ENCODE results near the gene CYP3A4. TPM values are rescaled to one million over a fixed set of nuclear protein-coding genes. Genes with fewer than 3 reads are reported as not detected.

CYP3A4 gene
- total and polyA plus RNA-seq, 2 of the 13 experiments (the other 11 are each of a cell fraction or from before 2014, with no cell fraction given), result 0.11 to 0.24 TPM

DNA sequence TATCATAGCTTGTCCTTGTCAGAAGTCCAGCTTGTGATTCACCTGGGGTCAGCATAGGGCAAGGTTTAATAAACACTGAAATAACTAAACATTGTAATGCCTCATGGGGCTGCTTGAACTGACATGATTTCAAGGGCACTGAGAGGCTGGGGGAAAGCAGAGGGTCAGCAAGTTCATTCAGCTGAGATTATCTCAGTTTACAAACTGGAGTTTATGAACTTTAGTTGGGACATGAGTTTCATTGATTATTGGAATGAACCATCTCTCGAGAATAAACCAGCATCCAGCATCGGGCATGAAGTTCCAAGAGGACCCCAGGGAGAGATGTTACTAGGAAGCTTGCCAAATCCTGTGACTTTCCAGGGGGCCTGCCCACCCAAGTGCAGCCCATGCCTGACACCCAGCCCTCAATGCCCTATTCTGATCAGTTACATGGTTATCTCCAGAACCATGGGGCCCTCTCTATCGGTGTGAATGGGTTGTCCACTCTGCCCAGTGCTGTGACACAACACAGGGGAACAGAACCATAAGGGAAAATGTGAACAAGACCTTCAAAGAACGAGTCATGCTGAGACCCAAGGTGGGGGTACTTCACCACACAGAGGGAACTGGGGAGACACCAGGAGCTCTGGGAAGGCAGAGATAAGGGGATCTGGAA lies 41.1 kb downstream of the CYP3A4 start (continued):
- no peak for TF ChIP-seq TCF12 (IDR thresholded peaks at IDR 0.05)
- 0 out of 2 replicates have a peak, but pooled peaks have one; percentile 23 for TF ChIP-seq TCF12 (CRISPR knock-in tag; IDR thresholded peaks at IDR 0.05)
- TF ChIP-seq, protein P1, sequence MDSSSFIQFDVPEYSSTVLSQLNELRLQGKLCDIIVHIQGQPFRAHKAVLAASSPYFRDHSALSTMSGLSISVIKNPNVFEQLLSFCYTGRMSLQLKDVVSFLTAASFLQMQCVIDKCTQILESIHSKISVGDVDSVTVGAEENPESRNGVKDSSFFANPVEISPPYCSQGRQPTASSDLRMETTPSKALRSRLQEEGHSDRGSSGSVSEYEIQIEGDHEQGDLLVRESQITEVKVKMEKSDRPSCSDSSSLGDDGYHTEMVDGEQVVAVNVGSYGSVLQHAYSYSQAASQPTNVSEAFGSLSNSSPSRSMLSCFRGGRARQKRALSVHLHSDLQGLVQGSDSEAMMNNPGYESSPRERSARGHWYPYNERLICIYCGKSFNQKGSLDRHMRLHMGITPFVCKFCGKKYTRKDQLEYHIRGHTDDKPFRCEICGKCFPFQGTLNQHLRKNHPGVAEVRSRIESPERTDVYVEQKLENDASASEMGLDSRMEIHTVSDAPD (CRISPR knock-in tag; IDR thresholded peaks at IDR 0.05), result no peak
- peak; percentile 87 for TF ChIP-seq HNF4A (CRISPR knock-in tag; IDR thresholded peaks at IDR 0.05)
- TF ChIP-seq, protein P2, sequence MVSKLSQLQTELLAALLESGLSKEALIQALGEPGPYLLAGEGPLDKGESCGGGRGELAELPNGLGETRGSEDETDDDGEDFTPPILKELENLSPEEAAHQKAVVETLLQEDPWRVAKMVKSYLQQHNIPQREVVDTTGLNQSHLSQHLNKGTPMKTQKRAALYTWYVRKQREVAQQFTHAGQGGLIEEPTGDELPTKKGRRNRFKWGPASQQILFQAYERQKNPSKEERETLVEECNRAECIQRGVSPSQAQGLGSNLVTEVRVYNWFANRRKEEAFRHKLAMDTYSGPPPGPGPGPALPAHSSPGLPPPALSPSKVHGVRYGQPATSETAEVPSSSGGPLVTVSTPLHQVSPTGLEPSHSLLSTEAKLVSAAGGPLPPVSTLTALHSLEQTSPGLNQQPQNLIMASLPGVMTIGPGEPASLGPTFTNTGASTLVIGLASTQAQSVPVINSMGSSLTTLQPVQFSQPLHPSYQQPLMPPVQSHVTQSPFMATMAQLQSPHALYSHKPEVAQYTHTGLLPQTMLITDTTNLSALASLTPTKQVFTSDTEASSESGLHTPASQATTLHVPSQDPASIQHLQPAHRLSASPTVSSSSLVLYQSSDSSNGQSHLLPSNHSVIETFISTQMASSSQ (IDR thresholded peaks at IDR 0.05; ENCODE audit: low read depth), result peak; percentile 36; the same call in 1 of the 2 replicates
- TF ChIP-seq, protein P2 (CRISPR knock-in tag; IDR thresholded peaks at IDR 0.05; ENCODE audit: borderline replicate concordance), result peak; percentile 57; the same call in 1 of the 2 replicates
- peak; percentile 77 for TF ChIP-seq TBX2 (CRISPR knock-in tag; IDR thresholded peaks at IDR 0.05; ENCODE audit: borderline replicate concordance)
- peak; percentile 90; the same call in 1 of the 2 replicates for TF ChIP-seq HMG20A (CRISPR knock-in tag; IDR thresholded peaks at IDR 0.05; ENCODE audit: borderline replicate concordance)
- TF ChIP-seq, protein P3, sequence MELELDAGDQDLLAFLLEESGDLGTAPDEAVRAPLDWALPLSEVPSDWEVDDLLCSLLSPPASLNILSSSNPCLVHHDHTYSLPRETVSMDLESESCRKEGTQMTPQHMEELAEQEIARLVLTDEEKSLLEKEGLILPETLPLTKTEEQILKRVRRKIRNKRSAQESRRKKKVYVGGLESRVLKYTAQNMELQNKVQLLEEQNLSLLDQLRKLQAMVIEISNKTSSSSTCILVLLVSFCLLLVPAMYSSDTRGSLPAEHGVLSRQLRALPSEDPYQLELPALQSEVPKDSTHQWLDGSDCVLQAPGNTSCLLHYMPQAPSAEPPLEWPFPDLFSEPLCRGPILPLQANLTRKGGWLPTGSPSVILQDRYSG (CRISPR knock-in tag; IDR thresholded peaks at IDR 0.05), result no peak
- no peak for TF ChIP-seq POLR2A (IDR thresholded peaks at IDR 0.05; ENCODE audit: insufficient read depth in 1 of 2, low read depth in 2 of 2, low read length in 2 of 2)
- TF ChIP-seq, protein P4, sequence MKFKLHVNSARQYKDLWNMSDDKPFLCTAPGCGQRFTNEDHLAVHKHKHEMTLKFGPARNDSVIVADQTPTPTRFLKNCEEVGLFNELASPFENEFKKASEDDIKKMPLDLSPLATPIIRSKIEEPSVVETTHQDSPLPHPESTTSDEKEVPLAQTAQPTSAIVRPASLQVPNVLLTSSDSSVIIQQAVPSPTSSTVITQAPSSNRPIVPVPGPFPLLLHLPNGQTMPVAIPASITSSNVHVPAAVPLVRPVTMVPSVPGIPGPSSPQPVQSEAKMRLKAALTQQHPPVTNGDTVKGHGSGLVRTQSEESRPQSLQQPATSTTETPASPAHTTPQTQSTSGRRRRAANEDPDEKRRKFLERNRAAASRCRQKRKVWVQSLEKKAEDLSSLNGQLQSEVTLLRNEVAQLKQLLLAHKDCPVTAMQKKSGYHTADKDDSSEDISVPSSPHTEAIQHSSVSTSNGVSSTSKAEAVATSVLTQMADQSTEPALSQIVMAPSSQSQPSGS (CRISPR knock-in tag; IDR thresholded peaks at IDR 0.05), result peak; percentile 41; the same call in 1 of the 2 replicates
- TF ChIP-seq SOX5 (CRISPR knock-in tag; IDR thresholded peaks at IDR 0.05; ENCODE audit: borderline replicate concordance), result peak; percentile 88; the same call in 1 of the 2 replicates
- peak; percentile 94 for TF ChIP-seq NCOA2 (CRISPR knock-in tag; IDR thresholded peaks at IDR 0.05)
- TF ChIP-seq NR2F6 (IDR thresholded peaks at IDR 0.05), result peak; percentile 98
- TF ChIP-seq NR2F6 (CRISPR knock-in tag; IDR thresholded peaks at IDR 0.05), result peak; percentile 97
- peak; percentile 66 for TF ChIP-seq ELF3 (CRISPR knock-in tag; IDR thresholded peaks at IDR 0.05)
- TF ChIP-seq, protein P5, sequence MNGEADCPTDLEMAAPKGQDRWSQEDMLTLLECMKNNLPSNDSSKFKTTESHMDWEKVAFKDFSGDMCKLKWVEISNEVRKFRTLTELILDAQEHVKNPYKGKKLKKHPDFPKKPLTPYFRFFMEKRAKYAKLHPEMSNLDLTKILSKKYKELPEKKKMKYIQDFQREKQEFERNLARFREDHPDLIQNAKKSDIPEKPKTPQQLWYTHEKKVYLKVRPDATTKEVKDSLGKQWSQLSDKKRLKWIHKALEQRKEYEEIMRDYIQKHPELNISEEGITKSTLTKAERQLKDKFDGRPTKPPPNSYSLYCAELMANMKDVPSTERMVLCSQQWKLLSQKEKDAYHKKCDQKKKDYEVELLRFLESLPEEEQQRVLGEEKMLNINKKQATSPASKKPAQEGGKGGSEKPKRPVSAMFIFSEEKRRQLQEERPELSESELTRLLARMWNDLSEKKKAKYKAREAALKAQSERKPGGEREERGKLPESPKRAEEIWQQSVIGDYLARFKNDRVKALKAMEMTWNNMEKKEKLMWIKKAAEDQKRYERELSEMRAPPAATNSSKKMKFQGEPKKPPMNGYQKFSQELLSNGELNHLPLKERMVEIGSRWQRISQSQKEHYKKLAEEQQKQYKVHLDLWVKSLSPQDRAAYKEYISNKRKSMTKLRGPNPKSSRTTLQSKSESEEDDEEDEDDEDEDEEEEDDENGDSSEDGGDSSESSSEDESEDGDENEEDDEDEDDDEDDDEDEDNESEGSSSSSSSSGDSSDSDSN (CRISPR knock-in tag; IDR thresholded peaks at IDR 0.05), result no peak
- TF ChIP-seq SOX6 (IDR thresholded peaks at IDR 0.05), result no peak
- TF ChIP-seq SOX6 (CRISPR knock-in tag; IDR thresholded peaks at IDR 0.05), result peak; percentile 92
- TF ChIP-seq ZNF720 (CRISPR knock-in tag; IDR thresholded peaks at IDR 0.05), result no peak
- no peak for TF ChIP-seq ZNF235 (CRISPR knock-in tag; IDR thresholded peaks at IDR 0.05; ENCODE audit: borderline replicate concordance)
- peak; percentile 70 for TF ChIP-seq TCF7 (IDR thresholded peaks at IDR 0.05; ENCODE audit: low read depth)

Data from HepG2 (cell line).